A549 (cell line): ENCODE data around the gene GBE1. TPM values are rescaled to one million over a fixed set of nuclear protein-coding genes. Genes with fewer than 3 reads are reported as not detected.

Experiments
- ATAC-seq, 2 experiments: fragments of 200-7000 bp in 1 of 2; fragments of >200 bp in 1 of 2; cut with Nextera tagmentation in 1 of 2; cut with Tn5 transposase in 1 of 2; 3 replicates each; pipeline versions ENCODE4 v1.8.0 to v1.9.1; 2018 to 2020; ENCODE audit warnings: mild to moderate bottlenecking in 1 of 2, moderate library complexity in 1 of 2
- CTCF ChIA-PET: fragments of 300-600 bp; sonication (Branson Sonifier 250); formaldehyde crosslinking; extraction: SDS; loops from one replicate; lab custom pipeline; 2021; ENCODE audit warnings: antibody characterized with exemption, inconsistent platforms; lab: Yijun Ruan, JAX
- POLR2A ChIA-PET: fragments of 350-600 bp; formaldehyde crosslinking; extraction: SDS; loops from one replicate; lab custom pipeline; 2021; ENCODE audit warnings: antibody characterized with exemption, inconsistent platforms; lab: Yijun Ruan, JAX
- DNase-seq, 2 experiments: peaks; one replicate each; pipeline versions ENCODE4 v3.0.0 to v3.0.0-alpha.2; 2011 to 2016; ENCODE audit warnings: low read depth in 1 of 2, low spot score in 1 of 2
- FAIRE-seq: peaks from 2 replicates; lab custom pipeline; 2011; peaks lifted over from hg19 to GRCh38; lab: Jason Lieb, UNC
- H3K27ac ChIP-seq, 2 experiments: fragments of >200 bp; sonication (Bioruptor Twin); formaldehyde crosslinking; 3 replicates each; pipeline ENCODE4 v1.5.1; 2016 to 2017
- H3K4me1 ChIP-seq: fragments of >200 bp; sonication (Bioruptor Twin); formaldehyde crosslinking; 3 replicates; pipeline ENCODE4 v1.6.1; 2016
- H3K4me2 ChIP-seq: fragments of >200 bp; sonication (Bioruptor Twin); formaldehyde crosslinking; 3 replicates; pipeline ENCODE4 v1.6.1; 2016
- H3K4me3 ChIP-seq: fragments of >200 bp; sonication (Bioruptor Twin); formaldehyde crosslinking; 3 replicates; pipeline ENCODE4 v1.5.1; 2016
- H3K9me3 ChIP-seq: fragments of >200 bp; sonication (Bioruptor Twin); formaldehyde crosslinking; 3 replicates; pipeline ENCODE4 v1.6.1; 2016
- BCL3 ChIP-seq: fragments of >200 bp; sonication (Bioruptor Twin); formaldehyde crosslinking; IDR thresholded peaks from 3 replicates; pipeline ENCODE4 v1.6.1; 2016
- CBX8 ChIP-seq: fragments of 200-600 bp; sonication (generic); IDR thresholded peaks from 2 replicates; pipeline ENCODE4 v1.6.1; 2016
- ESRRA ChIP-seq: fragments of 150-350 bp; IDR thresholded peaks from 2 replicates; pipeline ENCODE4 v1.6.1; 2014; ENCODE audit warnings: mild to moderate bottlenecking, low read length, borderline replicate concordance
- FOSB ChIP-seq: fragments of 250-450 bp; sonication (Bioruptor Pico); IDR thresholded peaks from 2 replicates; pipeline ENCODE4 v1.5.0; 2020; ENCODE audit warnings: mild to moderate bottlenecking, moderate library complexity
- HDAC2 ChIP-seq: fragments of 200-600 bp; sonication (generic); IDR thresholded peaks from 2 replicates; pipeline ENCODE4 v1.6.1; 2016
- HEYL ChIP-seq: fragments of 250-450 bp; sonication (Bioruptor Pico); IDR thresholded peaks from 2 replicates; pipeline ENCODE4 v1.8.0; 2021; ENCODE audit warnings: mild to moderate bottlenecking, moderate library complexity
- HMGXB4 ChIP-seq: fragments of 250-450 bp; sonication (Bioruptor Pico); IDR thresholded peaks from 2 replicates; pipeline ENCODE4 v1.5.0; 2021; ENCODE audit warnings: mild to moderate bottlenecking, moderate library complexity, borderline replicate concordance
- HOXA7 ChIP-seq: fragments of 250-450 bp; sonication (Bioruptor Pico); IDR thresholded peaks from 2 replicates; pipeline ENCODE4 v1.5.0; 2020; ENCODE audit warnings: mild to moderate bottlenecking, moderate library complexity
- KDM1A ChIP-seq: fragments of 200-600 bp; sonication (generic); IDR thresholded peaks from 2 replicates; pipeline ENCODE4 v1.6.1; 2016; ENCODE audit warnings: low read depth, mild to moderate bottlenecking
- KDM5A ChIP-seq: fragments of 200-600 bp; sonication (generic); IDR thresholded peaks from 2 replicates; pipeline ENCODE4 v1.6.1; 2016; ENCODE audit warnings: antibody characterized with exemption, mild to moderate bottlenecking
- MAFK ChIP-seq: fragments of 450-650 bp; IDR thresholded peaks from 2 replicates; pipeline ENCODE4 v1.6.1; 2014; ENCODE audit not compliant: partially characterized antibody
- MYC ChIP-seq: IDR thresholded peaks from 2 replicates; pipeline ENCODE4 v1.6.1; 2012; ENCODE audit warnings: mild to moderate bottlenecking, inconsistent platforms, low read length, improper control_type of control experiment, borderline replicate concordance
- NPAS2 ChIP-seq: fragments of 250-450 bp; sonication (Bioruptor Pico); IDR thresholded peaks from 2 replicates; pipeline ENCODE4 v1.8.0; 2022; ENCODE audit warnings: mild to moderate bottlenecking, moderate library complexity, borderline replicate concordance
- POLR2A ChIP-seq: IDR thresholded peaks from 2 replicates; pipeline ENCODE4 v1.6.1; 2012; ENCODE audit warnings: mild to moderate bottlenecking, low read length
- RAD21 ChIP-seq, 2 experiments: fragments of >200 bp in 1 of 2; sonication (Bioruptor Twin) in 1 of 2; formaldehyde crosslinking in 1 of 2; IDR thresholded peaks in 1 of 2; conservative IDR thresholded peaks in 1 of 2; 2 replicates in 1 of 2; 3 replicates in 1 of 2; pipeline ENCODE4 v1.6.1; 2012 to 2018; ENCODE audit warnings: inconsistent platforms in 1 of 2
- RARB ChIP-seq: fragments of 250-450 bp; sonication (Bioruptor Pico); IDR thresholded peaks from 2 replicates; pipeline ENCODE4 v1.8.0; 2021; ENCODE audit warnings: mild to moderate bottlenecking, moderate library complexity
- TFCP2L1 ChIP-seq: fragments of 250-450 bp; sonication (Bioruptor Pico); IDR thresholded peaks from 2 replicates; pipeline ENCODE4 v1.5.0; 2021; ENCODE audit warnings: mild to moderate bottlenecking
- TP53 ChIP-seq: fragments of 250-450 bp; sonication (Bioruptor Pico); IDR thresholded peaks from 2 replicates; pipeline ENCODE4 v1.5.0; 2021; ENCODE audit warnings: mild to moderate bottlenecking, moderate library complexity
- ZC3H11A ChIP-seq: fragments of 450-650 bp; IDR thresholded peaks from 2 replicates; pipeline ENCODE4 v1.6.1; 2014; ENCODE audit warnings: antibody characterized with exemption, mild to moderate bottlenecking
- ZFP36 ChIP-seq: fragments of 450-650 bp; IDR thresholded peaks from 2 replicates; pipeline ENCODE4 v1.6.1; 2014; ENCODE audit warnings: borderline replicate concordance; ENCODE audit not compliant: partially characterized antibody
- ZSCAN20 ChIP-seq: fragments of 250-450 bp; sonication (Bioruptor Pico); IDR thresholded peaks from 2 replicates; pipeline ENCODE4 v1.8.0; 2022; ENCODE audit warnings: mild to moderate bottlenecking, moderate library complexity
- WGBS: methylation state at CpG from one replicate; pipeline ENCODE4 v1.1.6; 2017; ENCODE audit errors: missing lambda C conversion rate; 5-methylcytosine and 5-hydroxymethylcytosine counted together
- polyA plus RNA-seq, 4 experiments: library from polyadenylated mRNA; depleted of rRNA in 3 of 4; stranded (reverse); fragments of >200 nt; fragmentation: RNase III in 1 of 4; extraction: RNeasy Plus Mini Kit Qiagen cat#74134 plus additional on column Dnase treatment in 1 of 4; gene quantifications; 2 replicates in 3 of 4; 3 replicates in 1 of 4; pipeline ENCODE4 v1.2.3, GENCODE V29; 2011 to 2017
- TF ChIP-seq, protein P1 (sequence below): fragments of 450-650 bp; IDR thresholded peaks from 2 replicates; pipeline ENCODE4 v1.6.1; 2014; ENCODE audit warnings: antibody characterized with exemption
- TF ChIP-seq, protein P2 (sequence below): fragments of >200 bp; sonication (Bioruptor Twin); formaldehyde crosslinking; IDR thresholded peaks from 3 replicates; pipeline ENCODE4 v1.5.1; 2016

The GBE1 gene
- polyA plus RNA-seq, 2 of the 4 experiments (the other 2 are of a cell fraction) = 39.5 to 55.0 TPM

DNA sequence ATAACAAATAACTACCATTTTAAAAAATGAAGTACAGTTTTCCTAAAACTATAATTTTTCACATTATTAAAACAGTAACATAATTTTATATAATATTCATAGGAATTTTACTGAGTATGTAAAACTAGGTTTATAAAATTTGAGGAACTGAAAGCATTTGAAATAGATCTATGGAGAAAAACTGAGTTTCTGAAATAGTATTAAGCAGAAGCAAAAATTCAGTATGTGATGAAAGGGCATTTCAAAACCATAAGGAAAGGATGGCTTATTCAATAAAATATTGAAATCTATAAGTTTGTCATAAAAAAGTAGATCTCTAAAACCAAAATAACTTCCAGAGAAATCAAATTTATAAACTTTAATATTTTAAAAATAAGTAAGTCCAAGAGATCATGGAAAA is 53.4 kb downstream of the GBE1 start:
- POLR2A ChIA-PET = no interaction called here
- no peak for TF ChIP-seq KDM1A
- TF ChIP-seq, protein P1, sequence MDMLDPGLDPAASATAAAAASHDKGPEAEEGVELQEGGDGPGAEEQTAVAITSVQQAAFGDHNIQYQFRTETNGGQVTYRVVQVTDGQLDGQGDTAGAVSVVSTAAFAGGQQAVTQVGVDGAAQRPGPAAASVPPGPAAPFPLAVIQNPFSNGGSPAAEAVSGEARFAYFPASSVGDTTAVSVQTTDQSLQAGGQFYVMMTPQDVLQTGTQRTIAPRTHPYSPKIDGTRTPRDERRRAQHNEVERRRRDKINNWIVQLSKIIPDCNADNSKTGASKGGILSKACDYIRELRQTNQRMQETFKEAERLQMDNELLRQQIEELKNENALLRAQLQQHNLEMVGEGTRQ = no peak
- CTCF ChIA-PET = no interaction called here
- Histone ChIP-seq H3K9me3 (no peaks in the 10 kb centered on the region), H3K4me1 (0 out of 3 replicates have a peak, but pooled peaks cover 5% of the 10 kb centered on the region), H3K4me3 (no peak overlapping the region), H3K4me2 (no peak overlapping the region), H3K27ac (no peak overlapping the region)
- no peak for DNase-seq
- no peak for FAIRE-seq
- no peak for ATAC-seq

DNA sequence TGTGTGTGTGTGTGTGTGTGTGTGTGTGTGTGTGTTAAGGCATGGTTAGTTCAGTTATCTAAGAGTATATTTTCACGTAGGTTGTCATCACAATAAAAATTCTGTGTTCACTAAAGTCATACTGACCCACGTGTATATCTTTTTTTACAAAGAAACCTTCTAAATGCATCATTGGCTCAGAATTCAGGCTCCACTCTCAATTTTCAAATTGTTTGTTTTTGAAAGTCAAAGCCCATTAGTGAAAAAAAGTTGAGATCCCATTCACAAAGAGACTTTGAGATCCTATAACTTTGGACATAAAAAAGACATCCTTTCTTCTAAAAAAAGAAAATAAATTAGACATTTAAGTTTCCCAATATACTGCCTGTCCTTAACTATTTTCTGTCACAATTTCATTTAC is 59.3 kb downstream of the GBE1 start:
- H3K9me3 ChIP-seq = no peaks in the 10 kb centered on the region
- WGBS = 72% methylated on average over 2 of the region's 2 CpGs
- H3K4me1 ChIP-seq = 0 out of 3 replicates have a peak, but pooled peaks cover 4% of the 10 kb centered on the region
- ChIA-PET POLR2A (no interaction called here), CTCF (no interaction called here)
- TF ChIP-seq HDAC2 (no peak), FOSB (CRISPR knock-in tag) (no peak), TP53 (CRISPR knock-in tag) (no peak), ZFP36 (no peak)
- H3K27ac ChIP-seq = no peak overlapping the region
- no peak for ATAC-seq
- no peak for DNase-seq
- FAIRE-seq = no peak
- no peak overlapping the region for H3K4me3 ChIP-seq
- H3K4me2 ChIP-seq = no peak overlapping the region

GRCh38 chr3:81699536-81700320 is 61.7 kb downstream of the GBE1 start:
- peak; percentile 36 for FAIRE-seq
- Histone ChIP-seq H3K4me2 (no peak overlapping the region), H3K9me3 (no peaks in the 10 kb centered on the region), H3K4me1 (0 out of 3 replicates have a peak, but pooled peaks cover 4% of the 10 kb centered on the region), H3K4me3 (no peak overlapping the region), H3K27ac (no peak overlapping the region)
- no peak for TF ChIP-seq TFCP2L1
- no peak for TF ChIP-seq KDM5A
- no peak for TF ChIP-seq BCL3
- no peak for TF ChIP-seq ZC3H11A
- TF ChIP-seq MAFK = no peak
- no peak for TF ChIP-seq POLR2A
- CTCF ChIA-PET = no interaction called here
- POLR2A ChIA-PET = no interaction called here
- no peak for DNase-seq
- ATAC-seq = no peak
- 93% methylated on average over 8 of the region's 8 CpGs for WGBS

DNA sequence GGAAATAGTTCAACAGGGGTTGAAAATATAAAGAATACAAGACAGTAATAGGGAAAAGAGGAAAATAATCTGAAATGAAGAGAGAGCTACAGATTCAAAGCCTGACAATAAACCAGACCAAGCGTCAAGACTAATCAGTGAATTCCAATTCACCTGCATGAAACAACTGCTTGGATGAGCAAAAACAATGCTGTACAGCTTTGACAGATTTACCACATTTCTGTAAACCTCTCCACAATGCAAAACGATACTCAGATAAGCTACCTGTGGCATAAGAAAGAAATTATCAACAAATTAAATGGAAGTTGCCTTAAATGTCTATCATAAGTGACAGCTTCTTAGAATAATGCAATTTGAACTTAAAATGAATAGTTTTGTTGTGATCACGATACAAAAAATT is 65.4 kb downstream of the GBE1 start:
- CTCF ChIA-PET = no interaction called here
- 92% methylated on average over 3 of the region's 3 CpGs for WGBS
- FAIRE-seq (no peak), ATAC-seq (no peak), DNase-seq (no peak)
- Histone ChIP-seq H3K9me3 (no peaks in the 10 kb centered on the region), H3K4me2 (no peak overlapping the region), H3K4me3 (no peak overlapping the region), H3K4me1 (no peaks in the 10 kb centered on the region), H3K27ac (no peak overlapping the region)
- no peak for TF ChIP-seq MYC
- POLR2A ChIA-PET = no interaction called here

GRCh38 chr3:81695302-81695701 is 66.1 kb downstream of the GBE1 start:
- Histone ChIP-seq H3K27ac (no peak overlapping the region), H3K4me3 (no peak overlapping the region), H3K4me1 (no peaks in the 10 kb centered on the region), H3K4me2 (no peak overlapping the region), H3K9me3 (no peaks in the 10 kb centered on the region)
- no peak for DNase-seq
- FAIRE-seq = no peak
- WGBS = 93% methylated on average over 2 of the region's 2 CpGs
- no peak for ATAC-seq
- CTCF ChIA-PET = no interaction called here
- POLR2A ChIA-PET = no interaction called here
- TF ChIP-seq, protein P2, sequence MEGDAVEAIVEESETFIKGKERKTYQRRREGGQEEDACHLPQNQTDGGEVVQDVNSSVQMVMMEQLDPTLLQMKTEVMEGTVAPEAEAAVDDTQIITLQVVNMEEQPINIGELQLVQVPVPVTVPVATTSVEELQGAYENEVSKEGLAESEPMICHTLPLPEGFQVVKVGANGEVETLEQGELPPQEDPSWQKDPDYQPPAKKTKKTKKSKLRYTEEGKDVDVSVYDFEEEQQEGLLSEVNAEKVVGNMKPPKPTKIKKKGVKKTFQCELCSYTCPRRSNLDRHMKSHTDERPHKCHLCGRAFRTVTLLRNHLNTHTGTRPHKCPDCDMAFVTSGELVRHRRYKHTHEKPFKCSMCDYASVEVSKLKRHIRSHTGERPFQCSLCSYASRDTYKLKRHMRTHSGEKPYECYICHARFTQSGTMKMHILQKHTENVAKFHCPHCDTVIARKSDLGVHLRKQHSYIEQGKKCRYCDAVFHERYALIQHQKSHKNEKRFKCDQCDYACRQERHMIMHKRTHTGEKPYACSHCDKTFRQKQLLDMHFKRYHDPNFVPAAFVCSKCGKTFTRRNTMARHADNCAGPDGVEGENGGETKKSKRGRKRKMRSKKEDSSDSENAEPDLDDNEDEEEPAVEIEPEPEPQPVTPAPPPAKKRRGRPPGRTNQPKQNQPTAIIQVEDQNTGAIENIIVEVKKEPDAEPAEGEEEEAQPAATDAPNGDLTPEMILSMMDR = no peak
- TF ChIP-seq ESRRA = no peak
- TF ChIP-seq ZSCAN20 (CRISPR knock-in tag) = no peak
- TF ChIP-seq HOXA7 (CRISPR knock-in tag) = no peak
- no peak for TF ChIP-seq CBX8
- no peak for TF ChIP-seq MAFK
- no peak for TF ChIP-seq HEYL (CRISPR knock-in tag)
- TF ChIP-seq NPAS2 (CRISPR knock-in tag) = no peak
- no peak for TF ChIP-seq RARB (CRISPR knock-in tag)
- TF ChIP-seq RAD21 (conservative IDR thresholded peaks at IDR 0.05 in 1 of 2, IDR thresholded peaks at IDR 0.05 in 1 of 2) = no peak
- TF ChIP-seq HMGXB4 (CRISPR knock-in tag) = no peak
